GM19025 (cell line): ENCODE results near the gene RABGAP1.

ENCODE experiments used
- ATAC-seq: cut with Tn5 transposase; IDR thresholded peaks from one replicate; pipeline ENCODE4 v1.9.1; 2021; ENCODE audit warnings: mild to moderate bottlenecking, low read depth, moderate library complexity; ENCODE audit not compliant: unreplicated experiment

RABGAP1 gene

DNA sequence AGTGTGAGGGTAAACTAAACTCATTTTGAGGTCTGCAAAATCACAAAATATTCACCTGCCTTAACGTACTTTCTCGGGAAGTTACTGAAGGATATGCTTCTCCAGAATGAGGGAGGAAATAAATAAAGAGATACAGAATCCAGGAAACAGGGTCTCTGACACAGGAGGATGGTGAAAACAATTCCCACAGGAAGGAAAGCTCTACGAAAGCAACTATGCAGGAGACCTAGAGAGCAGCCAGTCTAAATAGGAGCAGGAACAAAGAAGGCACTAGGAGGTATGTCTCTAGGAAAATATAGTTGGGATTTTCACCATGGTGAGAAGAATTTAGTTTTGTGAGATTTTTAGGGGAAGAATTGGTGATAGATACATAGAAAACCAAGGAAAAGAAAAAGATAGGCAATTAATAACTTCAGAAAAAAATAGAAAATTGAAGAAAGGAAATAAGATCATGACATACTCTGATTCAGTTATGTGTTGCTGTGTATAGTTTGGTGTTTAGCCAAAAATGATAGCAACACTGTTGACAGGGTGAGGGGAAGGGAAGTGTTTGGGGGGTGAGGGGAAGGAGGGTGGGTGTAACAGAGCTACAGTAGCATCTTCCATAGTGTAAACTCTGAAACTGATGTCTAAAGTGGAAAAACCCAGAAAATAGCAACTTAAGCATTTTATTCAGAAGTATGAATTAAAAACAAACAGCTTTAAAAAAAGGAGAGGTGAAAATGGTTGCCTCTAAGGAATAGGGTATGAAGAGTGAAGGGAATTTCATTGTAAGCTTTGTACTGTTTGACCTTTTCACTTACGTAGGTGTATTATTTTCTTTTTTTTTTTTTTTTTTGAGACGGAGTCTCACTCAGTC is 102.5 kb downstream of the RABGAP1 start:
- no peak for ATAC-seq

DNA sequence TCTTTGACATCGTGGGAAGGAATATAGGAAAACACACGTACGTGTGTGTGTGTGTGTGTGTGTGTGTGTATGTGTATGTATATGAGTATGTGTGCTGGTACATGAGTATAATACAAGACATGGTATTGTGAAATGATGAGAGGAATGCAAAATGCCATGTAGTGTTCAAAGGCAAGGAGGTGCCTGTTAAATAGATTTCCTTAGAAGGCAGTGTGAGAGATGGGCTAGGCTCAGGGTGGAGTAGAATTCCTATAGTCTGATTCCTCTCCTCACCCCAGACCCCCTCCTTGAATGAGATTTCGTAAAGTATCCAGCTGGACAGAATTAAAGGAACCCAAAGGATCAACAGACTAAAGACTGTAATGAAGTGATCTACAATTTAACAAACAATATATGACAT is 103.8 kb downstream of the RABGAP1 start:
- no peak for ATAC-seq

DNA sequence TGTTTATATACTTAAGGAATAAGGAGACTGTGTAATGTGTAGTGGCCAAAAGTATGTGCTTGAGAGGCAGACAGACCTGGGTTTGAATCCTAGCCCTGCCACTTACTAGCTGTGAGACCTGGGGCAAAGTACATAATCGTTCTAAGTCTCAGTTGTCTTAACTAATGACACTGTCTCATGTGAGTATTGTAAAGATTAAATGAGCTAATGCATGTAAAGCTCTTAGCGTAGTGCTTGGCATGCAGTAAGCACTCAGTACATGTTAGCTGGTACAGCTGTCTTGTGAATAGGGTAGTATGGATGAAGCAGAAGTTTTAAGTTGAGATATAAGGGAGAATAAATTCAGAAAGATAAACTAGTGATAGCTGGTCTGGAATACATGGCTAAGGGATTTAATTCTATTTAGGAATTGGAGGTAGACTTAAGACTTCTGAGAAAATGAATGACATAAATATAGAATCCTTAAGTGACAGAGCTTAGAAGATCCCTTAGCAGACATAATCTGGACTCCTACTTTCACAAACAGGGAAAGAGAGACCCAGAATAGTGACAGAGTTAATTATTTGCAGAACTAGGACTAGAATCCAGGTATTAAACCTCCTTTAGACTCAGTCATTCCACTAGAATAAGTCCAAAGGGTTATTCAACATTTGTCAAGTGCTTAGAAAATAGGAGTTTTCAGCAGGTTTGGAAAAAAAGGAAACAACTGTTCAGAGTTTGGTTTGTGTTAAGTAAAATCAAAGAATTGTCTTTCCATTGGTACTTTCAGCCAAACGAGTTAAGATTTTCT is 105.8 kb downstream of the RABGAP1 start:
- no peak for ATAC-seq

DNA sequence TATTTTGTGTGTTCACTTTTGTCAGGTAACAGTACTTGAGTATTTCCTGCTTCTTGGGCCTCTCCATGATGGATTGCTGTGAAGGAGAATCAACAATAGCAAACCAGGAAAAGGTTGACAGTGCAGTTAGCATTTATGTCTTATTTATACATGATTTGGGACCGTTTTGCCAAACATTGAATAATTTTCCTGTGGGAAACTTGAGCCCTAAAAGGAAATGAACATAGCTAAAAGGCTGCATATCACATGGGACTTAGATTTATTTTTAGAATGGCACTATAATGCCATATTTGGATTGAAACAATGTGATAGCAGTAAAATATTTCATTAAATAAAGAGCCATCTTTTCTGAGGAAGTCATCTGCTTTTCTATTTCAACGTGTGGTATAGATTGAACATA is 107.9 kb downstream of the RABGAP1 start:
- no peak for ATAC-seq

DNA sequence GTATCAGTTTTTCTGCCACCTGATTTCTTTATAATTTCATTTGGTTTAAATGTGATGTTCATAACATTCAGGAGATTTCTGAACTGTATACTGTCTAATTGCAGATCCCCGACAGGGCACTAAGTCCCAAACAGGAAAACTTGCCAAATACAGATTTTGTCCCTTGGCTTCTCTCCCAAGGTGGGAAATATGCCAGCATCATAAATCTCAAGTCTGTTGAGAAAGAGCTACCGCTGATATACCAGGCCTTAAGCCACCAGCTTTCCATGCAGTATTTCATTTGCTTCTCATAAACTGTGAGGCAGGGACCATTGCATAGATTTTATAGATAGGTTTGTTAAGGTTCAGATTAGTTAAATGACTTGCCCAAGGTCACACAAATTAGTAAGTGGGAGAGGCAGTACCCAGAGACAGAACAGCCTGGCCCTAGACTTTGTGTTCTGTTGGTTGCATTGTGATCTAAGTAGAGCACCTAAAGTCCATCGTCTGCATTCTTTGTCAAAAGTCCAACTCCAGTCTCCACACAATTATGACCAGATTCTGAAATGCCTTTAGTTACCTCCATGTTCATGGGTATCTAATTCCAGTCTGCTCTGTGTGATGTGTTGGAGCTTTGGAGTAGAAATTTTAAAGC is 108.9 kb downstream of the RABGAP1 start:
- no peak for ATAC-seq

DNA sequence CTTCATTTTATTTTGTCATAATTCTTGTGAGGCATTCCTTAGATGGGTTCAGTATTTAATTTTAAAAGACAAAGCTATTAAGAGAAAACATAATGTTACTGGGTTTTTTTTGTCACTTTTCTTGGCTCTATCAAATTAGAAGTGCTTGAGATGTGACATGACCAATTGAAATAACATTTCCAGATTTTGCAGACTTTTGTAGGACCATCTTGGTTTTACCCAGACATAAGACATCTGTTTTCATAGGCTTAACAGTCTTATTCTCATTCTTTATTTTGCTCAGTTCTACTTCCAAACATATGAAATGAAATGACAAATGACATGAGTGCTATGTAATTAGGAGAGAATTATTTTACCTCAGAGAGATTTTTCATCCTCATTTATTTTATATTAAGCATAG is 112.2 kb downstream of the RABGAP1 start:
- ATAC-seq: no peak

DNA sequence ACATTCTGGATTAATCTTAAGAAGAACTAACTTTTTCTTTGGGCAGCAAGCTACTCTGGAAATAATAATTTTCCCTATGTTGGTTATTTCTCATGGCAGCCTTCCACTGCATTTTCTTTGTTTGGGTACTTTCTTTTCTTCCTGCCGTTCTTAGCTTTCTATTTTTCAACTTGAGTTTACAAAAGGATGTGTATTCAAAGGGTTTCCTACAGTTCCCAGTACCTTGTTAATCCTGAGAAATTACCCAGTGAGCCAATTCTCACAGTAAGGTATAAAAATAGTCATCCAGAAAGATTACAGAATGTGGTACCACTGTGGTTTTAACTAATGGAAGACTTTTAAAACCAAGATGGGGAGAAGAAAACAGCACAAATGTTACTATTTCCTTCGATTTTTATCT is 112.9 kb downstream of the RABGAP1 start:
- ATAC-seq: no peak

DNA sequence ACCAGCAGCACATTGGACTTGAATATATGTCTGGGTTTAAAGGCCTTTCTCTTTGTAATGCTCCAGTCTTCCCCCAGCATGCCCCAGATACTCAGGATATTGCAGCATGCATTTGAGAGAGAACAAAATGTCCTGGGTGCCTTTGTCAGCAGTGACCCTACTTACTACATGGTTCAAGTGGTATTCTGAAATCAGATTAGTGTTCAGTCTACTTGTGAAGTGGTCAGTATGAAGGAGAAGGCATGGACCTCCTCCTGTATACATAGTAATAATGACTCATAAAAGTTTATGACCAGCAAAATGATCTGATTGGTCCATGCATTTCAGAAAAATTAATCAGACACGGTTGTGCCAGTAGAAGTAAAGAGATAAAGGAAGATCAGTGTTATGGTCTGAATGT is 118.0 kb downstream of the RABGAP1 start:
- ATAC-seq: no peak

DNA sequence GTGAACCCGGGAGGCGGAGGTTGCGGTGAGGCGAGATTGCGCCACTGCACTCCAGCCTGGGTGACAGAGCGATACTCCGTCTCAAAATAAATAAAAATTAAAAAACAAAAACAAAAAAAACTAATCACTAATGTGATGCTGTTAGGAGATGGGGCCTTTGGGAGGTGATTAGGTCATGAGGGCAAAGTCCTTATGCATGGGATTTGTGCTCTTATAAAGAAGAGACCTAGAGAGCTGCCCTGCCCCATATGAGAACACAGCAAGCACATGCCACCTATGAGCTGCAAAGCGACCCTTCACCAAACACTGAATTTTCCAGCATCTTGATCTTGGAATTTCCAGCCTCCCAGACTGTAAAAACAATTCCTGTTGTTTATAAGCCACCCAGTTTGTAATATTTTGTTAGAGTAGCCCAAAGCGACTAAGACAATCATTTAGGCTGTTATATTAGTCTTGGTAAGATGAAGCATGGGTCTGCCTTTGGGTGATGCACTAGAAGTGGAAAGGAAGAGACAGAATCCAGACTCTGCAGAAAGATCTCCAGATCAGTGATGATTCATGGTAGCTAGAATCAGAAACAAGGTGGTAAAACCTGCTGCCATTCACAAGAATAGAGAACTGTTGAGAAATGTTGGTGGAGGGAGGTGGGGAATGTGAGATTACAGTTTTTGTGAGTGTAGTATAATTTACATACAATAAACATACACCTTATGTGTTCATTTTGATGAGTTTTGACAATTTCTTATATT is 118.8 kb downstream of the RABGAP1 start:
- no peak for ATAC-seq

DNA sequence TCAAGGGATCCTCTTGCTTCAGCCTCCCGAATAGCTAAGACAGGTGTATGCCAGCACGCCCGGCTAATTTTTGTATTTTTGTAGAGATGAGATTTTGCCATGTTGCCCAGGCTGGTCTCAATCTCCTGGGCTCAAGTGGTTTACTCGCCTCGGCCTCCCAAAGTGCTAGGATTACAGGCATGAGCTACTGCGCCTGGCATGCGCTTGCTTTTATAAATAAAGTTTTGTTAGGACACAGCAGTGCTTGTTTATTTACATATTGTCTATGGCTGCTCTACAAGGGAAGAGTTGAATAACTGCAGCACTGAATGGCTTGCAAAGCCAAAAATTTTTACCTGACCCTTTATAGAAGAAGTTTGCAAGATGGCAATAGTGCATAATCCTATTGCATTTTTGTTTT is 120.4 kb downstream of the RABGAP1 start:
- ATAC-seq: no peak

DNA sequence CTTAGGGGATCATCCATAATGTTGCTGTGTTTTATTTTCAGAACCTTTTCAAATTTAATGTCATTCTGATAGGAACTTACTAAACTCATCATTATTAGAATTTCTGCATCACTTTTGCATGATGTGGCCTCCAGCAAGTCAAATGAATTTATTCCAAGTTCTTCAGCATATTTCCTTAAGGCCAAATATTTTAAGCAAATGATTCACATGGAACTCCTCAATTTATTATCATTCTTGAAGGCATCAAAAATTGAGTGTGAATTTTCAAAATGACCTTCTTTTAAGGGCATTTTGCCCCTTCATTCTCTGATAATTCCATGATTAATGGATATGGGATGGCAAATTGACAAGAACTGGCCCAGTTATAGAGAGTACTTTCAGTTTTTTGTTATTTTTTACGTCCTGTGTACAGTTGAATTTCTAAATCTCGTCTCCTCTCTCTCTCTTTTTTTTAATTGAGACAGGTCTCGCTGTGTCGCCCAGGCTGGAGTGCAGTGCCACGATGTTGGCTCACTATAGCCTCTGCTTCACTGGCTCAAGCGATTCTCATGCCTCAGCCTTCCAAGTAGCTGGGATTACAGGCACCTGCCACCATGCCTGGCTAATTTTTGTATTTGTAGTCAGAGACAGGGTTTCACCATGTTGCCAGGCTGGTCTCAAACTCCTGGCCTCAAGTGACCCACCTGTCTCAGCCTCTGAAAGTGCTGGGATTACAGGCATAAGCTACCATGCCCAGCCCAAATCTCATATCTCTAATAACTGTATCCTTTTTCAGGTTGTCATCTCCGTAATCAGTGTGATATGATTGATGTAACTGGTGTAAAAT is 121.7 kb downstream of the RABGAP1 start:
- no peak for ATAC-seq

DNA sequence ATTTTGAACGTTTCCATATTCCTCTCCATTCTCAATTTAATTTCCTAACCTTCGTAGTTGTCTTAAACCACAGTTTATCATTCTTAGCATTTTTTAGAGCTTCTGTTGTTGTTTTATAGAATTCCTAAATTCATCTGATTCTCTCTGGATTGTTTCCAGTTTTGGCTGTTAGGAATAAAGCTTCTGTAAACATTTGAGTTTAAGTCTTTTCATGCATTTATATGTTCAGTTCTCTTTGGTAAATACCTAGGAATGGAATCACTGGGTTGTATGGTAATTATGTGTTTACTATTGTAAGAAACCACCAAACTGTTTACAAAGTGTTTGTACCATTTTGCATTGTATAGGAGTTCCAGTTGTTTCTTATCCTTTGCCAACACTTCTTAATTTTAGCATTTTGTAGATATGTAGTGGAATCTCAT is 122.4 kb downstream of the RABGAP1 start:
- ATAC-seq: no peak

DNA sequence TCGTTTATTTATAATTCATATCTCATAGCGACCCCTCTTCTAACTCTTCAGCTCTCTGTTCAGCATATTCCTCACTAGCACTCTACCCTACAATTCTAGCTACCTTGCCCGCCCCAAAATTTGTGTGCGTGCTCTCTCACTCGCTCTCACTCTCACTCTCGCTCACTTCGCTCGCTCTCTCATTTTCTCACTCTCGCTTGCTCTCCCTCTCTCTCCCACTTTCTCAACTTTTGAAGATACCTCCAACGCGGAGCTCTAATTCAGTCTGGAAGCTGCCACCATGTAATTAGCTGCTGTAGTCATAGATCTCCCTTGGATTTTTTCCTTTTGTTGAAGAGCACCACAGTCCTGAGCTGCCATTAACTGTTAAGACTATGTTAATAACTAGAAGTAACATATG is 123.1 kb downstream of the RABGAP1 start:
- no peak for ATAC-seq

DNA sequence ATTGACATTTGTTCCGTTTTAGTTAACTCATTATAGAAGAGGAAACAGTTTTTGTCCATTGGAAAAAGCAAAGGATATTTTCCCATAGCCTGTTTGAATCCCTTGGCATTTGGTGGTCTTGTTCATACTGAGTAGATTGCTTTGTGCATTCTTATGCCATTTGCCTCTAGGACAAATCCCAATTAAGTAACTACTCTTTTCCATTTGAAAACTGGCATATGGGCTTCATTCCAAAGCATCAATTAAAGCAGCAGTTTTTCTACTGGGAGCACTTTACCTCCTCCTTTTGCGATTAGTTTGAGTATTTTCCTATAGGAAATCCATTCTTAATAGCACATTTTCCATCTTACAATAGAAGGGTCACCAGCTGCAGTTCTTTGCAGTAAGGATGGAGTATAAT is 123.9 kb downstream of the RABGAP1 start:
- ATAC-seq: no peak

DNA sequence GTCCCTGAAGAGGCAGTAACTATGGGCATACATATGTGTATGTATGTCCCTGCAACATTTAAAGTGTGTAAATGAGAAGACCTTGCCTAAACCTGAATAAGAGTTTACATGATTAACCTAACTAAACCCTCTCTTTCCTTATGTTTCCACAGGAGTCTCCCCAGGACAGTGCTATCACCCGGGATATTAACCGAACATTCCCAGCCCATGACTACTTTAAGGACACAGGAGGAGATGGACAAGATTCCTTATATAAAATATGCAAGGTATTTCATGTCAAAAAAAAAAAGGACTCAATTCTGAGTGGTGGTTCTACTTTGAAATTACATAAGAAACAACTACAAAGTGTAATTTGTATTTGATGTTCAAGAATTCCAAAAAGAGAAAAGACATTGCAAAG is 124.4 kb downstream of the RABGAP1 start:
- ATAC-seq: no peak

DNA sequence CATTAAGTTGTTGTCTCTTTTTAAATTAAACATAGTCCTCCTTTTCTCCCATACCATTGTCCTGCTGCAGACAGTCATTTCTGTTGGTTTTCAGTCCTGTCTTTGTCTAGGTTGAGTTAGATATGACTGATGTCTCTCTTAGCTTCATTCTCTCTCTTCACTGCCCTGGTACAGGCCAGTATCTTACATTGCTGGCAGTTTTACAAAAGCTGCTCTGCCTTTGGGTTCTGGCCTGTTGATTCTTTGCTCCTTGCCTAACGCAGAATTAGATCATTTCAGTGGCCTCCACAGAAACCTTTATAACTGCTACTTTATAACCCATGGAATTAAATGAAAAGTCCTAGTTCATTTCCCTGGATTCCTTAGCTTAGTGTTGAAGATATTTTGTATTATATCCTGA is 126.3 kb downstream of the RABGAP1 start:
- ATAC-seq: no peak

DNA sequence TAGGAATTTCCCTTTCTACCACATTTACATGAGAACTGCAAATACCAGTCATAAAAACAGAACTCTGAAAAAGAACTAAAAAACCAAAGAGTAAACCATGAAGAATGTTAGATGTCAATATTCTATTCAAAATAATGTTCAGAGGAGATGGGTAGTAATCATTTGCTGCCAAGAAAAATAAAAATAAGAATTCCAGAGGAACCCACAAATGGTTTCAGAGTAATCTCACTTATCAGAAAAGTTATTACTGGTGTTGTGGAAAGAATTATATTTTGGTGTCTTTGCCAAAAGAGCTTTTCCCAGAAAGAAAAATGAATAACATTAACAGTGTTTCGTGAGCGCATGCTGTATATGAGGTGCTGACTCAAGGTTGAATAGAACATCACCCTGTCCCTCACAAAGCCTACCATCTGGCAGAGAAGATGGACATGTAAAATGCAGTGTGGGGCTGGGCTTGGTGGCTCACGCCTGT is 128.2 kb downstream of the RABGAP1 start:
- ATAC-seq: no peak

DNA sequence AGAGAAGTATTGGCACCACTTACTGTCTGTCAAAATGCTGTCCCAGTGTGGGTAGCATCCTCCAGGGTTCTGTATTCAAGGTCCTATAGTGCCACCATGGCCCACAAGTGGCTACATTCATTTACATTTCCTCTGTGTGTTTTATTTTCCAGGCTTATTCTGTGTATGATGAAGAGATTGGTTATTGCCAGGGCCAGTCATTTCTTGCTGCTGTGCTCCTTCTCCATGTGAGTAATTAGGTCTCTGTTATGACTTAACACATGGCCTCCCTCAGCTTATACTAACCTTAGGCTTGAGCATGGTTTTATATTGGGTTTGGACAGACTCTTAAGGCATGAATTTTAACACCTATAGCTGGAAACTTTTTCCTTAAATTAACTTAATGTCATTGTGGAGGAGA is 129.4 kb downstream of the RABGAP1 start:
- ATAC-seq: no peak

DNA sequence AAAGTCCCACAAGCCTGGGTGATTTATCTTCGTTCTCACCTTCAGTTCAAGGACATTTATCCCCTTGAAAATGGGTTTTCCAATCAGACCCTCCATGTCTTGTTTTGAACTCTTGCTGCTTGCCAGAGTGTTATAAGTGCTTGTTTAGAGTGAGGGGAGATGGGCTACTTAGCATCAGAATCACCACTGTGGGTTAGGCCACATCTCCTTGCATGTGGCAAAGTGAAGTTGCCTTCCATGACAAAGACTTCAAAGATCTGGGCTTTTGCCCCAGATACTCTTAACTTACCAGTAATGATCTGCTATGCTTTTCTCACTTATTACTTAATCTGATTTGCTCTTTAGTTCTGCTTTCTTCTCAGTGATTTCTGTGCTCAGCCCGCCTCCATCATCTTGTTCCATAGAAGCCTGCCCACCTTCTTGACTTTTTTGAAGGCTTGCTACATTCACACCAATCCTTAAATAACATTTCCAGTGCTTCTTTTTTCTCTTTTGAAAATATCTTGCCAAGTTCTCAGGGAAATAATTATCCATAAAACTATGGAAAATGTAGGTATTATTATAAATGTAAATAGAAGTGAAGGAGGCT is 131.7 kb downstream of the RABGAP1 start:
- ATAC-seq: no peak
